ENCODE data around the gene ASXL2. TPM values are rescaled to one million over a fixed set of nuclear protein-coding genes. Genes with fewer than 3 reads are reported as not detected.
"Not testable (repeated sequence)": the region's sequence is repeated elsewhere in the genome, so short reads cannot be mapped to it uniquely, and the experiment has no call there.

ASXL2 gene
- total RNA-seq, 2 donors from 2014 or later, result 33.7 to 33.9 TPM

GRCh38 chr2:25842155-25842554 lies 36.1 kb downstream of the ASXL2 start:
- no peak overlapping the region for H3K27ac Mint-ChIP-seq

GRCh38 chr2:25838152-25838756 lies 40.0 kb downstream of the ASXL2 start:
- no peak overlapping the region for H3K4me3 Mint-ChIP-seq

More at GRCh38 chr2:25842155-25842554, 36.1 kb downstream of the ASXL2 start:
- ATAC-seq (no peak), DNase-seq (no peak)
- H3K9me3 ChIP-seq (ENCODE audit: control insufficient read depth, low read length, poor library complexity, severe bottlenecking), result no peaks in the 10 kb centered on the region
- Mint-ChIP-seq H3K4me1 (peaks cover 8% of the 10 kb centered on the region), H3K36me3 (ENCODE audit: low read depth) (no peaks in the 10 kb centered on the region), H3K27me3 (no peaks in the 10 kb centered on the region), H3K4me3 (no peak overlapping the region)

GRCh38 chr2:25835906-25836305 lies 42.4 kb downstream of the ASXL2 start:
- Mint-ChIP-seq H3K4me1 (peaks cover 18% of the 10 kb centered on the region), H3K27me3 (no peaks in the 10 kb centered on the region), H3K4me3 (no peak overlapping the region), H3K36me3 (ENCODE audit: low read depth) (no peaks in the 10 kb centered on the region), H3K27ac (peak overlapping the region; percentile 8)
- ATAC-seq (no peak), DNase-seq (no peak)
- no peaks in the 10 kb centered on the region for H3K9me3 ChIP-seq (ENCODE audit: control insufficient read depth, low read length, poor library complexity, severe bottlenecking)

More at GRCh38 chr2:25838152-25838756, 40.0 kb downstream of the ASXL2 start:
- H3K36me3 Mint-ChIP-seq (ENCODE audit: low read depth), result no peaks in the 10 kb centered on the region
- ATAC-seq (no peak), DNase-seq (no peak)
- H3K27ac Mint-ChIP-seq, result no peak overlapping the region
- H3K27me3 Mint-ChIP-seq, result no peaks in the 10 kb centered on the region
- peaks cover 9% of the 10 kb centered on the region for H3K4me1 Mint-ChIP-seq
- no peaks in the 10 kb centered on the region for H3K9me3 ChIP-seq (ENCODE audit: control insufficient read depth, low read length, poor library complexity, severe bottlenecking)

- ATAC-seq, result no peak
- H3K36me3 Mint-ChIP-seq (ENCODE audit: low read depth), result peaks cover 2% of the 10 kb centered on the region
- H3K27me3 Mint-ChIP-seq, result no peaks in the 10 kb centered on the region
- no peaks in the 10 kb centered on the region for H3K9me3 ChIP-seq (ENCODE audit: control insufficient read depth, low read length, poor library complexity, severe bottlenecking)
- H3K27ac Mint-ChIP-seq, result no peak overlapping the region
- no peak for DNase-seq
- peaks cover 26% of the 10 kb centered on the region for H3K4me1 Mint-ChIP-seq
- H3K4me3 Mint-ChIP-seq, result no peak overlapping the region
Observed at GRCh38 chr2:25833566-25833965, 44.7 kb downstream of the ASXL2 start.

GRCh38 chr2:25832897-25833296 lies 45.4 kb downstream of the ASXL2 start:
- Mint-ChIP-seq H3K27me3 (no peaks in the 10 kb centered on the region), H3K27ac (no peak overlapping the region), H3K36me3 (ENCODE audit: low read depth) (peaks cover 2% of the 10 kb centered on the region), H3K4me3 (no peak overlapping the region), H3K4me1 (peaks cover 23% of the 10 kb centered on the region)
- no peaks in the 10 kb centered on the region for H3K9me3 ChIP-seq (ENCODE audit: control insufficient read depth, low read length, poor library complexity, severe bottlenecking)
- ATAC-seq (no peak), DNase-seq (no peak)

- H3K9me3 ChIP-seq (ENCODE audit: control insufficient read depth, low read length, poor library complexity, severe bottlenecking), result no peaks in the 10 kb centered on the region
- Mint-ChIP-seq H3K27ac (peak overlapping the region; percentile 22), H3K27me3 (no peaks in the 10 kb centered on the region), H3K36me3 (ENCODE audit: low read depth) (peaks cover 2% of the 10 kb centered on the region), H3K4me3 (no peak overlapping the region), H3K4me1 (peaks cover 23% of the 10 kb centered on the region)
- DNase-seq (no peak), ATAC-seq (no peak)
Observed at GRCh38 chr2:25831746-25832449, 46.4 kb downstream of the ASXL2 start.

- H3K4me3 Mint-ChIP-seq, result no peak overlapping the region
- H3K27ac Mint-ChIP-seq, result no peak overlapping the region
- DNase-seq (no peak), ATAC-seq (no peak)
- H3K4me1 Mint-ChIP-seq, result peaks cover 37% of the 10 kb centered on the region
- peaks cover 4% of the 10 kb centered on the region for H3K36me3 Mint-ChIP-seq (ENCODE audit: low read depth)
- no peaks in the 10 kb centered on the region for H3K9me3 ChIP-seq (ENCODE audit: control insufficient read depth, low read length, poor library complexity, severe bottlenecking)
- no peaks in the 10 kb centered on the region for H3K27me3 Mint-ChIP-seq
Observed at GRCh38 chr2:25829828-25830227, 48.5 kb downstream of the ASXL2 start.

GRCh38 chr2:25829377-25829704 lies 48.9 kb downstream of the ASXL2 start:
- H3K9me3 ChIP-seq (ENCODE audit: control insufficient read depth, low read length, poor library complexity, severe bottlenecking), result no peaks in the 10 kb centered on the region
- peaks cover 4% of the 10 kb centered on the region for H3K36me3 Mint-ChIP-seq (ENCODE audit: low read depth)
- H3K27me3 Mint-ChIP-seq, result no peaks in the 10 kb centered on the region
- H3K4me1 Mint-ChIP-seq, result peaks cover 40% of the 10 kb centered on the region
- ATAC-seq (no peak), DNase-seq (no peak)
- no peak overlapping the region for H3K4me3 Mint-ChIP-seq
- no peak overlapping the region for H3K27ac Mint-ChIP-seq

- H3K27ac Mint-ChIP-seq, result not testable (repeated sequence)
Observed at GRCh38 chr2:25828532-25829376, 49.5 kb downstream of the ASXL2 start.

GRCh38 chr2:25825238-25825637 lies 53.0 kb downstream of the ASXL2 start:
- peaks cover 42% of the 10 kb centered on the region for H3K4me1 Mint-ChIP-seq
- H3K4me3 Mint-ChIP-seq, result peak overlapping the region; percentile 34
- peak overlapping the region; percentile 81 for H3K27ac Mint-ChIP-seq
- peaks cover 4% of the 10 kb centered on the region for H3K36me3 Mint-ChIP-seq (ENCODE audit: low read depth)
- no peaks in the 10 kb centered on the region for H3K27me3 Mint-ChIP-seq
- DNase-seq, result no peak
- peak; percentile 85 for ATAC-seq
- H3K9me3 ChIP-seq (ENCODE audit: control insufficient read depth, low read length, poor library complexity, severe bottlenecking), result no peaks in the 10 kb centered on the region

More at GRCh38 chr2:25828532-25829376, 49.5 kb downstream of the ASXL2 start:
- ATAC-seq; H3K27me3 Mint-ChIP-seq; H3K36me3 Mint-ChIP-seq (ENCODE audit: low read depth); DNase-seq; H3K9me3 ChIP-seq (ENCODE audit: control insufficient read depth, low read length, poor library complexity, severe bottlenecking): not testable (repeated sequence)
- Mint-ChIP-seq H3K4me1 (peaks cover 38% of the 10 kb centered on the region), H3K4me3 (peak overlapping the region; percentile 63)

- Mint-ChIP-seq H3K4me3 (peak overlapping the region; percentile 34), H3K27ac (peak overlapping the region; percentile 81), H3K36me3 (ENCODE audit: low read depth) (peaks cover 2% of the 10 kb centered on the region), H3K4me1 (peaks cover 38% of the 10 kb centered on the region), H3K27me3 (no peaks in the 10 kb centered on the region)
- ATAC-seq (no peak), DNase-seq (no peak)
- H3K9me3 ChIP-seq (ENCODE audit: control insufficient read depth, low read length, poor library complexity, severe bottlenecking), result no peaks in the 10 kb centered on the region
Observed at GRCh38 chr2:25824718-25825117, 53.6 kb downstream of the ASXL2 start.

GRCh38 chr2:25824216-25824615 lies 54.1 kb downstream of the ASXL2 start:
- Mint-ChIP-seq H3K4me1 (peaks cover 36% of the 10 kb centered on the region), H3K27ac (peak overlapping the region; percentile 81), H3K27me3 (no peaks in the 10 kb centered on the region), H3K36me3 (ENCODE audit: low read depth) (peaks cover 2% of the 10 kb centered on the region), H3K4me3 (no peak overlapping the region)
- no peaks in the 10 kb centered on the region for H3K9me3 ChIP-seq (ENCODE audit: control insufficient read depth, low read length, poor library complexity, severe bottlenecking)
- no peak for ATAC-seq
- no peak for DNase-seq
